KMS-11 (cell line): ENCODE results near the gene SLC4A2.

Experiments used
- H2AFZ ChIP-seq: fragments of 200-600 bp; sonication (generic); 2 replicates; pipeline ENCODE4 v1.6.1; 2016; ENCODE audit warnings: antibody characterized with exemption, mixed run types, low read depth
- H3K27ac ChIP-seq: fragments of 200-600 bp; sonication (generic); 2 replicates; pipeline ENCODE4 v1.6.1; 2016; ENCODE audit warnings: mild to moderate bottlenecking, mixed run types
- H3K27me3 ChIP-seq: fragments of 200-600 bp; sonication (generic); 2 replicates; pipeline ENCODE4 v1.6.1; 2017; ENCODE audit warnings: mild to moderate bottlenecking, low read depth, mixed run types, moderate library complexity; ENCODE audit not compliant: insufficient read depth
- H3K36me3 ChIP-seq: fragments of 200-600 bp; sonication (generic); 2 replicates; pipeline ENCODE4 v1.6.1; 2017; ENCODE audit warnings: mild to moderate bottlenecking, mixed run types; ENCODE audit not compliant: insufficient read depth
- H3K4me1 ChIP-seq: fragments of 200-600 bp; sonication (generic); 2 replicates; pipeline ENCODE4 v1.6.1; 2016; ENCODE audit warnings: mild to moderate bottlenecking, low read depth, mixed run types; ENCODE audit not compliant: poor library complexity, severe bottlenecking
- H3K4me2 ChIP-seq: fragments of 200-600 bp; sonication (generic); 2 replicates; pipeline ENCODE4 v1.7.0; 2016; ENCODE audit warnings: mild to moderate bottlenecking, mixed run types
- H3K4me3 ChIP-seq: fragments of 200-600 bp; sonication (generic); IDR thresholded peaks from 2 replicates; pipeline ENCODE4 v1.6.1; 2017; ENCODE audit warnings: low read depth, low read length, mixed read lengths; ENCODE audit not compliant: insufficient read depth
- H3K79me2 ChIP-seq: fragments of 200-600 bp; sonication (generic); 2 replicates; pipeline ENCODE4 v1.6.1; 2016; ENCODE audit warnings: low read depth, mixed run types; ENCODE audit not compliant: insufficient read depth
- H3K9ac ChIP-seq: fragments of 200-600 bp; sonication (generic); 2 replicates; pipeline ENCODE4 v1.6.1; 2016; ENCODE audit warnings: mild to moderate bottlenecking, mixed run types
- H4K20me1 ChIP-seq: fragments of 200-600 bp; sonication (generic); 2 replicates; pipeline ENCODE4 v1.6.1; 2016; ENCODE audit warnings: mild to moderate bottlenecking, mixed run types; ENCODE audit not compliant: insufficient read depth
- TF ChIP-seq, protein P1 (sequence below): fragments of 200-600 bp; sonication (generic); conservative IDR thresholded peaks from 2 replicates; pipeline ENCODE4 v1.6.1; 2017; ENCODE audit warnings: low read depth, mild to moderate bottlenecking, antibody characterized with exemption, low read length, moderate library complexity, mixed read lengths

The SLC4A2 gene

DNA sequence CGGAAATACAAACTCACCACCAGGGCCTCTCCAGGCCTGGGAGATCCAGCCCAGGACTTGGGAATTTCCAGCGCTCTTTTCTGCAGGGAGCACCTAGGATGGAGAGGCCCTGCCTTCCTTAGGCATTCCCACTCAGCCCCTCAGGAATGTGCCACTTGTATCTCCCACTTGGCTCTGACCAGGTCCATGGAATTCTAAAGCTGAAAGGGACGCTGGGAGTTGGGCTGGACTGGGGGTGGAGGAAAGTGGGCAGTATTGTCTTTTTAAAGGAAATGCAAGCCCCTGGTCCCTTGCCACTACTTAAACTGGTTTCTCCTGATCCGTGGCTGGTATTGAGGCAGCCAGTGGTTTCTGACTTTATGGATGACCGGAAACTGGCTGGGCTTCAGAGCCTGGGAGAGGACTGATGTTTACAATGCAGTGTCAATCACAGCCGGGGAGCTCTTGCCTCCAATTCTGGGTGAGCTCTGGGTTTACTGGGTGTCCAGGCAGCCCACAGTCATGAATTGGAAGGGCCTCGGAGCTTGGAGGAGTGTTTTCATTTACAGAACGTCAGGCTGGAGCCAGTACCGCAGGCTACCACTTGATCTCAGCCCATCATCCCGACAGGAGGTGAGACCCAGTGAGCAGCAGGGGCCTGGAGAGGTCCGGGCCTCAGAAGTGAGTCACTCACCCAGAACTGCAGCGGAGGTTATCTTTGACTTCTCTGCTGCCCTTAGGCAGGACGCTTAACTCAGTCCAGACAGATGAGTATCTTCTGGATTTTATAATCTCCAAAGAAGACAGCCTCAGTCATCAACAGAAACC, 54.2 kb downstream of the SLC4A2 start:
- Histone ChIP-seq H3K4me1 (peaks cover 9% of the 10 kb centered on the region), H3K79me2 (peaks cover 23% of the 10 kb centered on the region; the same call in 1 of the 2 replicates), H3K4me2 (no peak overlapping the region), H4K20me1 (peaks cover 20% of the 10 kb centered on the region; the same call in 1 of the 2 replicates), H2AFZ (no peak overlapping the region), H3K27ac (no peak overlapping the region), H3K27me3 (no peaks in the 10 kb centered on the region), H3K9ac (no peak overlapping the region), H3K4me3 (no peak overlapping the region), H3K36me3 (no peaks in the 10 kb centered on the region)
- TF ChIP-seq, protein P1, sequence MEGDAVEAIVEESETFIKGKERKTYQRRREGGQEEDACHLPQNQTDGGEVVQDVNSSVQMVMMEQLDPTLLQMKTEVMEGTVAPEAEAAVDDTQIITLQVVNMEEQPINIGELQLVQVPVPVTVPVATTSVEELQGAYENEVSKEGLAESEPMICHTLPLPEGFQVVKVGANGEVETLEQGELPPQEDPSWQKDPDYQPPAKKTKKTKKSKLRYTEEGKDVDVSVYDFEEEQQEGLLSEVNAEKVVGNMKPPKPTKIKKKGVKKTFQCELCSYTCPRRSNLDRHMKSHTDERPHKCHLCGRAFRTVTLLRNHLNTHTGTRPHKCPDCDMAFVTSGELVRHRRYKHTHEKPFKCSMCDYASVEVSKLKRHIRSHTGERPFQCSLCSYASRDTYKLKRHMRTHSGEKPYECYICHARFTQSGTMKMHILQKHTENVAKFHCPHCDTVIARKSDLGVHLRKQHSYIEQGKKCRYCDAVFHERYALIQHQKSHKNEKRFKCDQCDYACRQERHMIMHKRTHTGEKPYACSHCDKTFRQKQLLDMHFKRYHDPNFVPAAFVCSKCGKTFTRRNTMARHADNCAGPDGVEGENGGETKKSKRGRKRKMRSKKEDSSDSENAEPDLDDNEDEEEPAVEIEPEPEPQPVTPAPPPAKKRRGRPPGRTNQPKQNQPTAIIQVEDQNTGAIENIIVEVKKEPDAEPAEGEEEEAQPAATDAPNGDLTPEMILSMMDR, result no peak

DNA sequence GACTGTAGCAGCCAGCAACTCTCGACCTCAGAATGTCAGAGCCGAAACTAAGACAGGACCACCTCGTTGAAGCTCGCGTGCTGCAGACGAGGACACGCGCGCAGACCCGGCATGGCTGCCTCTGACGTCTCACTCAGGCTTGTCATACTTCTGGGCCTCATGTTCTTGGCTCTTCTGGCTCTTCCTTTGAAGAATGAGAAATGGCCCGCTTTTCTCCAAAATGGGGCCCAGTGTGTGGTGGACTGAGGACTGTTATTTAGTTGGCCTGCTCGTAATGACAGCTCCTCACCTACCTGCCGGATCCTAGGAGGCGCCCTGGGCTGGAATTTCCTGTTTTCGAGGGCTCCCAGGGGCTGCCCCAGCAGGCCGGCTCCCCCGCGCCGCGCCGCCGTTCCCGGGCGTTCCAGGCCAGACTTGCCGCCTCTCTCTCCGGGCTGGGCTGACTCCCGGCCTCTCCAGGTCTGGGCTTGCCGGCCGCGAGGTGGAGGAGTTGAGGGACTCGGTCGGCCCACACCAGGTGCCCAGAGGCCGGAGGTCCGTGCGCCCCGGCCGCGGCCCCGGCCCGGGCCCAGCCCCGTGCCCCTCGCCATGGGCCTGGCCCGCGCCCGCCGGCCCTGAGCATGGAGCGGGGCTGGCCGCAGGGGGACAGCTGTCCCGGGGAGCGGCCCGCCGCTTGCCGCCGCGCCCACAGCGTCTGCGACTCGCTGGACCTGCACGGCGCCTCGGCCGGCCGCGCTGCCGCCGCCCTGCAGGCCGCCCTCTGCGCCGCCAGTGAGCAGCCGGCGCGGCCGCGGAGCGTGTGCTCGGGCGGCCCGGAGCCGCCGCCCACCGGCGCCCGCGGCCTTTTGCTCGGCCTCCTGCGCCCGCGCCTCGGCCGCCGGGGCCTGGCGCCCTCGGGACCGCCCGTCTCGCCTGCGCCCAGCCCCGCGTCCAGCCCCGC, 55.0 kb downstream of the SLC4A2 start:
- Histone ChIP-seq H3K27me3 (no peaks in the 10 kb centered on the region), H3K4me1 (peaks cover 9% of the 10 kb centered on the region), H4K20me1 (peaks cover 20% of the 10 kb centered on the region; the same call in 1 of the 2 replicates), H3K4me2 (no peak overlapping the region), H3K79me2 (peaks cover 23% of the 10 kb centered on the region; the same call in 1 of the 2 replicates), H3K36me3 (no peaks in the 10 kb centered on the region; the same call in 1 of the 2 replicates), H3K9ac (no peak overlapping the region), H3K27ac (no peak overlapping the region), H2AFZ (no peak overlapping the region), H3K4me3 (no peak overlapping the region)
- TF ChIP-seq, protein P1, result no peak

DNA sequence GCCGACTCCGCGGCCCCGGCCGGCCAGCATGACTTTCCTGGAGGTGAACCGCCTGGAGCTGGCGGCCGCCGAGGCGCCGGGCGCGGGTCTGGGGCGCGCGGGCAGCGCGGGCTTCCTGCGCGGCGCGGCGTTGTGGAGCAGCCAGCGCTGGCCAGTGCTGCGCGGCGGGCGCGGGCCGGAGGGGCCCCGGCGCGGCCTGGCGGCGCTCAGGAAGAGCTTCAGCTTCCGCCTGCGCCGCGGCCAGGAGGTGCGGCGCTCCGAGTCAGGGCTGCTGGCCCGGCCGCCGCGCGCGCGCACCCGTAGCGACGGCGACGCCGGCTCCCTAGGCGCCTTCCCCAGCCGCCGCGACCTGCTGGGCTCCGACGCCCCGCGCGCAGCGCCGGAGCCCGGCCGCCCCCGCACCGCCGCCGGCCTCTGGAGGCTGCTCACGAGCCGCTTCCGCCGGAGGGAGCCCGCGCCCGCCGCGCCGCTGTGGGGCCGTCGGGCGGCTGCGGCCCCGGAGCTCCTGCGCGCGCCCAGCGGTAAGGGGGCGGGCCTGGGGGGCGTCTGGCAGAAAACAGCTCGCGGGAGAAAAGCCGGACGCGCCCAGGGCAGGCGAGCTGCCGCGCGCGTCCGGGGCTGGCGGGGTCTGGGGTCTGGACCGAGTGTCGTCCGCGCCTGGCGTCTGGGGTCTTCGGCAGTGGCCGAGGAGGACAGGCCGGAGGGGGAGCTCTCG, 55.9 kb downstream of the SLC4A2 start:
- H3K27ac ChIP-seq, result no peak overlapping the region
- H3K4me3 ChIP-seq, result no peak overlapping the region
- H3K79me2 ChIP-seq, result peaks cover 23% of the 10 kb centered on the region; the same call in 1 of the 2 replicates

More for the DNA sequence above, 55.9 kb downstream of the SLC4A2 start:
- no peaks in the 10 kb centered on the region for H3K27me3 ChIP-seq
- H4K20me1 ChIP-seq, result peaks cover 13% of the 10 kb centered on the region; the same call in 1 of the 2 replicates
- peaks cover 9% of the 10 kb centered on the region for H3K4me1 ChIP-seq
- TF ChIP-seq, protein P1, result no peak
- H3K4me2 ChIP-seq, result no peak overlapping the region
- no peak overlapping the region for H3K9ac ChIP-seq
- H3K36me3 ChIP-seq, result peaks cover under 1% of the 10 kb centered on the region; the same call in 1 of the 2 replicates
- no peak overlapping the region for H2AFZ ChIP-seq
